Vagina (tissue), 2 donors: ENCODE results near the gene PRKCE.

ENCODE experiments used
- CTCF ChIP-seq, 3 experiments: fragments of 450-650 bp in 2 of 3; fragments of 200-600 bp in 1 of 3; sonication (generic) in 1 of 3; IDR thresholded peaks; one replicate each; pipeline ENCODE4 v1.5.1; 2017 to 2019; ENCODE audit warnings: antibody characterized with exemption in 3 of 3, mild to moderate bottlenecking in 2 of 3, moderate library complexity in 2 of 3
- POLR2A ChIP-seq, 2 donors: fragments of 450-650 bp; IDR thresholded peaks; one replicate each; pipeline ENCODE4 v1.6.1; 2017; ENCODE audit warnings: antibody characterized with exemption in 2 of 2, mild to moderate bottlenecking in 2 of 2, moderate library complexity in 2 of 2
- POLR2AphosphoS5 ChIP-seq, 2 donors: sonication (generic); formaldehyde crosslinking; IDR thresholded peaks; one replicate each; pipeline ENCODE4 v1.9.0; 2017; ENCODE audit warnings: antibody characterized with exemption in 2 of 2, mild to moderate bottlenecking in 2 of 2, low read depth in 1 of 2; ENCODE audit not compliant: insufficient read depth in 1 of 2

DNA sequence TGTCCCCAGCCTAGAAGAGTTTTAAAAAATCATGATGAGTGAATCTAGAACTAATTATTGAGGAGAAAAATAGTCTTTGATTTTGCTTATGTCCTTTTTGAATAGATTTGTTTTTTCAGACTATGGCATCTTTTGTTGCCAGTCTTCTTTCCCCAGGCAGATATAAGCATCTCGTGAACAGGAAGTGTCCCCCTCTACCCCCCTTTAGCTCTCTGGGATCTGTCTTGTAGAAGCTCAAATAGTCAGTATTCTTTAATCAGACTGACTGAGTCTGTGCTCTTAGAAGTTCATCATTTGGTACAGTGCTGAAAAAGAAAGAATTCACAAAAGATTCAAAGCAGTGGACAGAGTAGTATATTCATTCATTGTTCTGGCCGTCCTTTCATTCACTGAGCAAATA lies 10.4 kb downstream of the PRKCE start:
- TF ChIP-seq POLR2A (IDR thresholded peaks at IDR 0.05) (no peak), CTCF (IDR thresholded peaks at IDR 0.05) (no peak), POLR2AphosphoS5 (IDR thresholded peaks at IDR 0.05; ENCODE audit: insufficient read depth in 1 of 2, low read depth in 1 of 2) (no peak)
